Measurements from ENCODE around the gene EDIL3. TPM values are rescaled to one million over a fixed set of nuclear protein-coding genes. Genes with fewer than 3 reads are reported as not detected.

Gene EDIL3
- total and polyA plus RNA-seq, 11 donors, result 1.3 to 38.2 (median 18.3) TPM

GRCh38 chr5:83967417-83967816 is 417.3 kb downstream of the EDIL3 start:
- Histone ChIP-seq H3K9me3 (no peaks in the 10 kb centered on the region), H3K27ac (no peak overlapping the region), H3K27me3 (no peaks in the 10 kb centered on the region), H3K4me3 (no peak overlapping the region), H3K36me3 (no peaks in the 10 kb centered on the region), H3K4me1 (no peaks in the 10 kb centered on the region)
- intact Hi-C loops (cut with DNase I), result no loop called here
- DNase-seq (no peak), ATAC-seq (no peak)
- TF ChIP-seq POLR2A (IDR thresholded peaks at IDR 0.05) (no peak), CTCF (IDR thresholded peaks at IDR 0.05) (no peak)
- 44 to 51% (median 50%) methylated on average over 1 of the region's 1 CpG for WGBS, 4 donors

GRCh38 chr5:83965441-83965840 is 419.2 kb downstream of the EDIL3 start:
- TF ChIP-seq POLR2A (IDR thresholded peaks at IDR 0.05) (no peak), CTCF (IDR thresholded peaks at IDR 0.05) (no peak)
- WGBS, 4 donors, result 46 to 53% (median 48%) methylated on average over 3 of the region's 3 CpGs
- Histone ChIP-seq H3K4me3 (no peak overlapping the region), H3K27me3 (no peaks in the 10 kb centered on the region), H3K36me3 (no peaks in the 10 kb centered on the region), H3K27ac (no peak overlapping the region), H3K9me3 (no peaks in the 10 kb centered on the region), H3K4me1 (no peaks in the 10 kb centered on the region)
- intact Hi-C loops (cut with DNase I), result no loop called here
- DNase-seq (no peak), ATAC-seq (no peak)

- no peak overlapping the region for H3K27ac ChIP-seq
- TF ChIP-seq CTCF (IDR thresholded peaks at IDR 0.05), result no peak
- TF ChIP-seq POLR2A (IDR thresholded peaks at IDR 0.05), result no peak
- no peaks in the 10 kb centered on the region for H3K4me1 ChIP-seq
- intact Hi-C loops (cut with DNase I), result no loop called here
- no peaks in the 10 kb centered on the region for H3K9me3 ChIP-seq
- no peak for ATAC-seq
- no peak overlapping the region for H3K4me3 ChIP-seq
- H3K36me3 ChIP-seq, result no peaks in the 10 kb centered on the region
- 48 to 69% (median 64%) methylated on average over 1 of the region's 1 CpG for WGBS, 4 donors
- no peak for DNase-seq
- H3K27me3 ChIP-seq, result no peaks in the 10 kb centered on the region
These were observed 420.4 kb downstream of the EDIL3 start for GRCh38 chr5:83964271-83964670.

GRCh38 chr5:83957188-83957587 is 427.5 kb downstream of the EDIL3 start:
- no peak overlapping the region for H3K27ac ChIP-seq
- no peak for ATAC-seq
- no peaks in the 10 kb centered on the region for H3K4me1 ChIP-seq
- WGBS, 4 donors, result 86 to 100% (median 94%) methylated on average over 1 of the region's 1 CpG
- TF ChIP-seq CTCF (IDR thresholded peaks at IDR 0.05) (no peak), POLR2A (IDR thresholded peaks at IDR 0.05) (no peak)
- no peak for DNase-seq
- no peaks in the 10 kb centered on the region for H3K9me3 ChIP-seq
- H3K27me3 ChIP-seq, result no peaks in the 10 kb centered on the region
- intact Hi-C loops (cut with DNase I), result no loop called here
- H3K4me3 ChIP-seq, result no peak overlapping the region
- no peaks in the 10 kb centered on the region for H3K36me3 ChIP-seq
